Measurements from ENCODE around the gene NANOS3.
"Not testable (repeated sequence)": the region's sequence is repeated elsewhere in the genome, so short reads cannot be mapped to it uniquely, and the experiment has no call there.

Gene NANOS3

DNA sequence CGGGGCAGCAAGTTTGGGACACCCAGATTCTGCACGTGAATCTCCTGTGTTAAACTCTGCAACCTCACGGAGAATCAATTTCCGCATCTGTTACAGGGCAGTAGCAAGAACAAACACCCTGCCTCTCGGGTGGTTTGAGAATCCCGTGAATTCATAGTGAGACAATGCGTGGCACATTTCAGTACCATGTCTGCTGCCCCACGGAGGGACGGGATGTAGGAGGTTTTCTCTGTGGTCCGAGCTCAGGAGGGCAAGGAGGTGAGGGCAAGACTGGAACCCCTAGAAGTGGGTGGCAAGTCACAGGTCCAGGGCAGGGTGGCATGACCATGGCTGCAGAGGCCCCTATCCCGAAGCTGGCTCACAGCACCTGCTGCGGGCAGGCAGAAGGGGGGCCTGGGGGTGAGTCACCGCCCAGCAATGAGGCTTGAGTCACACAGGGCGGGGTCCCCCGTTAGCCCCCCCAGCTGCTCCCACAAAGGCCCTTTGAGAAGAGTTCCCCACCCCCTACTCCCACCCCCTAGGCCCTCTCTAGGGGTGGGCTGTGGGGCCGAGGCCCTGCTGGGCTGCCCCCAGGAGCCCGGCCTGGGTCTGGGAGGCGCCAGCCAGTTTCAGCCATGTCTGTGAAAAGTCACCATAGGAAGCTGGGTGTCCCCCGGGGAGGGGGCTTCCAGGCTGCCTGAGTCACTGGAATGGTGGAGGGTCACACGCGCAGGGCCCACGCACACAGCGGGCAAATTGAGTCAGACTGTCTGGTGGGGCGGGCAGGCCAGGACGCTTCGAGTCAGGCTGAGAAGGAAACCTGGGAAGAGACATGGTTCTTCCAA is 25.8 kb upstream of the NANOS3 start:
- Histone ChIP-seq H3K4me3 (replicated peaks; ENCODE audit: low read depth, low read length) (no peak overlapping the region), H3K27me3 (replicated peaks; ENCODE audit: control insufficient read depth, insufficient read depth, low read length) (no peaks in the 10 kb centered on the region), H3K36me3 (ENCODE audit: control insufficient read depth, insufficient read depth, low read length) (no peaks in the 10 kb centered on the region)
- DNase-seq (ENCODE audit: extremely low read depth, insufficient read length), result no peak
- TF ChIP-seq, protein P1, sequence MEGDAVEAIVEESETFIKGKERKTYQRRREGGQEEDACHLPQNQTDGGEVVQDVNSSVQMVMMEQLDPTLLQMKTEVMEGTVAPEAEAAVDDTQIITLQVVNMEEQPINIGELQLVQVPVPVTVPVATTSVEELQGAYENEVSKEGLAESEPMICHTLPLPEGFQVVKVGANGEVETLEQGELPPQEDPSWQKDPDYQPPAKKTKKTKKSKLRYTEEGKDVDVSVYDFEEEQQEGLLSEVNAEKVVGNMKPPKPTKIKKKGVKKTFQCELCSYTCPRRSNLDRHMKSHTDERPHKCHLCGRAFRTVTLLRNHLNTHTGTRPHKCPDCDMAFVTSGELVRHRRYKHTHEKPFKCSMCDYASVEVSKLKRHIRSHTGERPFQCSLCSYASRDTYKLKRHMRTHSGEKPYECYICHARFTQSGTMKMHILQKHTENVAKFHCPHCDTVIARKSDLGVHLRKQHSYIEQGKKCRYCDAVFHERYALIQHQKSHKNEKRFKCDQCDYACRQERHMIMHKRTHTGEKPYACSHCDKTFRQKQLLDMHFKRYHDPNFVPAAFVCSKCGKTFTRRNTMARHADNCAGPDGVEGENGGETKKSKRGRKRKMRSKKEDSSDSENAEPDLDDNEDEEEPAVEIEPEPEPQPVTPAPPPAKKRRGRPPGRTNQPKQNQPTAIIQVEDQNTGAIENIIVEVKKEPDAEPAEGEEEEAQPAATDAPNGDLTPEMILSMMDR (IDR thresholded peaks at IDR 0.05; ENCODE audit: insufficient read depth, low read length, poor library complexity, severe bottlenecking), result no peak

DNA sequence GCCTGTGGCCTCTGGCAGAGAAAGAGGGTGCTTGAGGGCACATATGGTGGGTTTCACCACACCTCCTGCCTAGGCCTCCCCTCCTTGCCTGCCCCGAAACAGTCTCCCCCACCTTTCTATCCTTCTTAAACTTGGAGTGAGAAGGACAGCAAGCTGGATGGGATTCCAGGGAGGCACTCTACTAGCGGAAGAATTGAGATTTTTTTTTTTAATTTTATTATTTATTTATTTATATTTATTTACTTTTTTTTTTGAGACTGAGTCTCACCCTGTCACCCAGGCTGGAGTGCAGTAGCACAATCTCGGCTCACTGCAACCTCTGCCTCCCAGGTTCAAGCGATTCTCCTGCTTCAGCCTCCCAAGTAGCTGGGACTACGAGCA is 25.2 kb upstream of the NANOS3 start:
- not testable (repeated sequence) for H3K4me3 ChIP-seq (replicated peaks; ENCODE audit: low read depth, low read length); H3K27me3 ChIP-seq (replicated peaks; ENCODE audit: control insufficient read depth, insufficient read depth, low read length); H3K36me3 ChIP-seq (ENCODE audit: control insufficient read depth, insufficient read depth, low read length); DNase-seq (ENCODE audit: extremely low read depth, insufficient read length)

DNA sequence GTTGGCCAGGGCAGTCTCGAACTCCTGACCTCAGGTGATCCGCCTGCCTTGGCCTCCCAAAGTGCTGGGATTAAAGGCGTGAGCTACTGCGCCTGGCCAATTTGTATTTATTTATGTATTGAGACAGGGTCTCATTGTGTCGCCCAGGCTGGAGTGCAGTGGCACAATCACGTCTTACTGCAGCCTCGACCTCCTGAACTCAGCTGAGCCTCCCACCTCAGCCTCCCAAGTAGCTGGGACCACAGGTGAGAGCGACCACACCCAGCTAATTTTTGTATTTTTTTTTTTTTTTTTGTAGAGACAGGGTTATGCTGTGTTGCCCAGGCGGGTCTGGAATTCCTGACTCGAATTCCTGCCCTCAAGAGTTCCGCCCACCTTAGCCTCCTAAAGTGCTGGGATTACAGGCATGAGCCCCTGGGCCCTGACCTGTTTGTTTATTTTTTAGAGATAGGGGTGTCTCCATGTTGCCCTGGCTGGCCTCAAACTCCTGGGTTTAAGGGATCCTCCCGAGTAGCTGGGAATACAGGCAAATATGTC is 24.7 kb upstream of the NANOS3 start:
- not testable (repeated sequence) for DNase-seq (ENCODE audit: extremely low read depth, insufficient read length); H3K27me3 ChIP-seq (replicated peaks; ENCODE audit: control insufficient read depth, insufficient read depth, low read length); H3K4me3 ChIP-seq (replicated peaks; ENCODE audit: low read depth, low read length); H3K36me3 ChIP-seq (ENCODE audit: control insufficient read depth, insufficient read depth, low read length)

DNA sequence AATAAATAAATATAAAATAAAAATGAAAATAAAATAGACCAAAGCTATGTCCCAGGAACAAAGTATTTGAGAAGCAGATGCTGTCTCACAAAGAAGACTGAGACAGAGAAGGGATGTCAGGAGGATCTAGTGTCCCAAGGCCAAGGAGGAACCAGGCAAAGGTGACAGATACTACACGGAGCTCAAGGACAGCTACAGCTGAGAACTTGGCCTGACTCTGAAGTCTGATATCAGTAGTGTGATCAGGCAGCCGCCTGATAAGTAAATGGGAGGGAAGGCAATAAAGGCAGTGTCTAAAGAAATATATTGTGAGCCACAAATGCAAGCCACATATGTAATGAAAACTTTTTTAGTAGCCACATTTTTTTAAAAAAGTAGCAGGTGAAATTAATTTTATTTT is 20.4 kb upstream of the NANOS3 start:
- Histone ChIP-seq H3K36me3 (ENCODE audit: control insufficient read depth, insufficient read depth, low read length) (no peaks in the 10 kb centered on the region), H3K4me3 (replicated peaks; ENCODE audit: low read depth, low read length) (no peak overlapping the region), H3K27me3 (replicated peaks; ENCODE audit: control insufficient read depth, insufficient read depth, low read length) (no peaks in the 10 kb centered on the region)
- DNase-seq (ENCODE audit: extremely low read depth, insufficient read length), result no peak
- TF ChIP-seq, protein P1 (IDR thresholded peaks at IDR 0.05; ENCODE audit: insufficient read depth, low read length, poor library complexity, severe bottlenecking), result no peak

DNA sequence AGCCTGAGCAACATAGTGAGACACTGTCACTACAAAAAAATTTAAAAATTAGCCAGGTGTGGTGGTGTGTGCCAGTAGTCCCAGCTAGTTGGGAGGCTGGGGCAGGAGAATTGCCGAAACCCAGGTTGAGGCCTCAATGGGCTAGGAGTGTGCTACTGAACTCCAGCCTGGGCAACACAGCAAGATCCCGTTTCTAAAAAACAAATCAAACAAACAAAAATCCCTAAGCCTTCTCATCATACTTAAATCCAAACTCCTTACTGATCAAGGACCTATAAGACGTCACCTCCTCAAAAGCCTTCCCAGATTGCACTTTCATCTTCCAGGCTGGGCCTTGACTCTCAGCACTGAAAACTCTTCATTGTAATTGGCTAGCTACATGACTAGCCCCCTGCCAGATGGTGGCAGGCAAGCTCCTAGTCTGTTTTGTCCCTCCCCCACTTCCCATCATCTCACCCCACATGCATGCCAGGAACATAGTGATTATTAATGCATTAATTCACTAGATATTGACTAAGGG is 17.5 kb upstream of the NANOS3 start:
- TF ChIP-seq, protein P1 (IDR thresholded peaks at IDR 0.05; ENCODE audit: insufficient read depth, low read length, poor library complexity, severe bottlenecking), result no peak
- Histone ChIP-seq H3K4me3 (replicated peaks; ENCODE audit: low read depth, low read length) (no peak overlapping the region), H3K36me3 (ENCODE audit: control insufficient read depth, insufficient read depth, low read length) (no peaks in the 10 kb centered on the region), H3K27me3 (replicated peaks; ENCODE audit: control insufficient read depth, insufficient read depth, low read length) (no peaks in the 10 kb centered on the region; the same call in 1 of the 2 replicates)
- DNase-seq (ENCODE audit: extremely low read depth, insufficient read length), result no peak

DNA sequence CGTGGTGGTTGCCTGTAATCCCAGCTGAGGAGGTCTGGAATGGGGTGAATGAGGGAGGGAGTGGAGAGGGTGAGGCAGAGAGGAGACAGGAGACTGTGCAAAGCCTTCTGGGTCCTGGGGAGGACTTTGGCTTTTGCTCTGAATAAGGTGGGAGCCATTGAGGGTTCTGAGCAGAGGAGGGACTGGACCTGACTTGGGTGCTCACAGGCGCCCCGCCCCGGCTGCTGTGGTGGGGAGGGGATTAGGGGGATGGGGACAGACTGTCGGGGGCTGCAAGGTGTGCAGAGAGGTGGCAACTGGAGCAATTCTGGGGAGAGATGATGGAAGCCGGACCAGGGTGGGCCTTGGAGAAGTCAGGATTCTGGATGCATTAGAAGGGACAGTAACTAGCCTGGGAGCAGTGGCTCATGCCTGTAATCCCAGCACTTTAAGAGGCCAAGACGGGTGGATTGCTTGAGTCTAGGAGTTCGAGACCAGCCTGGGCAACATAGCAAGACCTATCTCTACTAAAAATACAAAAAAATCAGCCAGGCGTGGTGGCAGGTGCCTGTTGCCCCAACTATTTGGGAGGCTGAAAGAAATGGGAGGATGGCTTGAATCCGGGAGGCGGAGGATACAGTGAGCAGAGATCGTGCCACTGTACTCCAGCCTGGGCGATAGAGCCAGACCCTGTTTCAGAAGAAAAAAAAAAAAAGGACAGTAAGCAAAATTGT is 16.1 kb upstream of the NANOS3 start:
- no peak for DNase-seq (ENCODE audit: extremely low read depth, insufficient read length)
- Histone ChIP-seq H3K36me3 (ENCODE audit: control insufficient read depth, insufficient read depth, low read length) (no peaks in the 10 kb centered on the region), H3K27me3 (replicated peaks; ENCODE audit: control insufficient read depth, insufficient read depth, low read length) (no peaks in the 10 kb centered on the region; the same call in 1 of the 2 replicates), H3K4me3 (replicated peaks; ENCODE audit: low read depth, low read length) (peak overlapping the region; percentile 63)
- TF ChIP-seq, protein P1 (IDR thresholded peaks at IDR 0.05; ENCODE audit: insufficient read depth, low read length, poor library complexity, severe bottlenecking), result no peak
